ENCODE data around the gene CCDC182. TPM values are rescaled to one million over a fixed set of nuclear protein-coding genes. Genes with fewer than 3 reads are reported as not detected.
A peak's percentile ranks its signal among the peaks of the same experiment; 100 is the strongest.

The CCDC182 gene
- total RNA-seq, 1 donor from 2014 or later, result not detected

- Histone ChIP-seq H3K4me1 (ENCODE audit: insufficient read depth, low read length) (peaks cover 6% of the 10 kb centered on the region), H2AFZ (ENCODE audit: low read depth, low read length) (no peak overlapping the region), H3K9ac (ENCODE audit: low read length) (no peak overlapping the region), H3K79me2 (ENCODE audit: insufficient read depth, low read length) (no peaks in the 10 kb centered on the region), H3K27ac (ENCODE audit: low read depth, low read length) (no peak overlapping the region), H3K4me3 (ENCODE audit: insufficient read depth, low read depth, low read length) (no peak overlapping the region), H3K27me3 (ENCODE audit: insufficient read depth, low read length) (peaks cover 21% of the 10 kb centered on the region), H3K4me2 (ENCODE audit: low read length) (peak overlapping the region; percentile 63), H3K9me3 (ENCODE audit: insufficient read depth, low read depth, low read length) (no peaks in the 10 kb centered on the region), H3K36me3 (ENCODE audit: insufficient read depth, low read length) (no peaks in the 10 kb centered on the region), H4K20me1 (ENCODE audit: insufficient read depth, low read length) (no peaks in the 10 kb centered on the region)
- FAIRE-seq, result no peak
- Mint-ChIP-seq H3K36me3 (ENCODE audit: low read depth, unreplicated experiment) (no peaks in the 10 kb centered on the region), H3K9me3 (ENCODE audit: unreplicated experiment) (no peaks in the 10 kb centered on the region), H3K27me3 (ENCODE audit: low read depth, unreplicated experiment) (peaks cover 19% of the 10 kb centered on the region), H3K27ac (ENCODE audit: unreplicated experiment) (no peak overlapping the region), H3K4me3 (ENCODE audit: unreplicated experiment) (no peak overlapping the region), H3K4me1 (ENCODE audit: low read depth, unreplicated experiment) (peaks cover 7% of the 10 kb centered on the region)
- DNase-seq (ENCODE audit: low read depth), result no peak
- no peak for TF ChIP-seq CTCF (IDR thresholded peaks at IDR 0.05; ENCODE audit: insufficient read depth, low read depth, low read length)
- no peak for TF ChIP-seq EZH2 (IDR thresholded peaks at IDR 0.05; ENCODE audit: insufficient read depth, low read length)
These were observed 37.7 kb upstream of the CCDC182 start for GRCh38 chr17:57782647-57783337.

GRCh38 chr17:57782062-57782490 is 37.0 kb upstream of the CCDC182 start:
- TF ChIP-seq CTCF (IDR thresholded peaks at IDR 0.05; ENCODE audit: insufficient read depth, low read depth, low read length), result no peak
- TF ChIP-seq EZH2 (IDR thresholded peaks at IDR 0.05; ENCODE audit: insufficient read depth, low read length), result no peak

More at GRCh38 chr17:57782062-57782490, 37.0 kb upstream of the CCDC182 start:
- no peak overlapping the region for H2AFZ ChIP-seq (ENCODE audit: low read depth, low read length)
- no peaks in the 10 kb centered on the region for H3K36me3 Mint-ChIP-seq (ENCODE audit: low read depth, unreplicated experiment)
- H3K27me3 ChIP-seq (ENCODE audit: insufficient read depth, low read length), result peaks cover 19% of the 10 kb centered on the region
- FAIRE-seq (no peak), DNase-seq (ENCODE audit: low read depth) (no peak)
- H3K4me1 Mint-ChIP-seq (ENCODE audit: low read depth, unreplicated experiment), result peaks cover 7% of the 10 kb centered on the region
- no peak overlapping the region for H3K4me2 ChIP-seq (ENCODE audit: low read length)
- H3K36me3 ChIP-seq (ENCODE audit: insufficient read depth, low read length), result no peaks in the 10 kb centered on the region
- H4K20me1 ChIP-seq (ENCODE audit: insufficient read depth, low read length), result no peaks in the 10 kb centered on the region
- no peak overlapping the region for H3K4me3 Mint-ChIP-seq (ENCODE audit: unreplicated experiment)
- H3K27ac Mint-ChIP-seq (ENCODE audit: unreplicated experiment), result no peak overlapping the region
- no peaks in the 10 kb centered on the region for H3K9me3 Mint-ChIP-seq (ENCODE audit: unreplicated experiment)
- H3K4me3 ChIP-seq (ENCODE audit: insufficient read depth, low read depth, low read length), result no peak overlapping the region
- H3K27me3 Mint-ChIP-seq (ENCODE audit: low read depth, unreplicated experiment), result peaks cover 19% of the 10 kb centered on the region
- peaks cover 6% of the 10 kb centered on the region for H3K4me1 ChIP-seq (ENCODE audit: insufficient read depth, low read length)
- no peak overlapping the region for H3K27ac ChIP-seq (ENCODE audit: low read depth, low read length)
- no peaks in the 10 kb centered on the region for H3K9me3 ChIP-seq (ENCODE audit: insufficient read depth, low read depth, low read length)
- H3K79me2 ChIP-seq (ENCODE audit: insufficient read depth, low read length), result no peaks in the 10 kb centered on the region
- H3K9ac ChIP-seq (ENCODE audit: low read length), result no peak overlapping the region

Measured in astrocyte (in vitro differentiated cells and primary cell).